K562 (cell line): ENCODE data around the gene NFYC. TPM values are rescaled to one million over a fixed set of nuclear protein-coding genes. Genes with fewer than 3 reads are reported as not detected.

Experiments used
- ATAC-seq: fragments of 200-7000 bp; cut with Tn5 transposase; 3 replicates; pipeline ENCODE4 v1.9.1; 2020; ENCODE audit warnings: moderate library complexity
- BruUV-seq: library from RNA; stranded (reverse); fragments of 400-500 nt; replicated peaks from 2 replicates; lab custom pipeline; 2021; lab: Mats Ljungman, UMichigan
- CTCF ChIA-PET: fragments of 300-600 bp; formaldehyde crosslinking; extraction: SDS; loops from one replicate; lab custom pipeline; 2021; ENCODE audit warnings: low intra/inter-chr PET ratio; lab: Yijun Ruan, JAX
- POLR2A ChIA-PET: fragments of 300-600, 350-650 bp; sonication (Branson Sonifier 250); formaldehyde crosslinking; extraction: SDS; loops from one replicate; lab custom pipeline; 2021; ENCODE audit warnings: antibody characterized with exemption, inconsistent platforms; lab: Yijun Ruan, JAX
- DNase-seq, 4 experiments: peaks; one replicate each; pipeline versions ENCODE4 v3.0.0 to v3.0.0-alpha.2; 2011 to 2018; ENCODE audit warnings: low spot score in 3 of 4, mixed read lengths in 3 of 4; ENCODE audit errors: extremely low read depth in 1 of 4
- FAIRE-seq: peaks from 2 replicates; lab custom pipeline; 2011; peaks lifted over from hg19 to GRCh38; lab: Jason Lieb, UNC
- H2AFZ ChIP-seq: 2 replicates; pipeline ENCODE4 v1.6.0; 2011; ENCODE audit warnings: low read depth, low read length, control low read depth, inconsistent platforms
- H3K27ac ChIP-seq: fragments of 200-600 bp; 3 replicates; pipeline ENCODE4 v1.8.0; 2011; ENCODE audit warnings: low read depth, mild to moderate bottlenecking, control low read depth, inconsistent platforms, low read length, moderate library complexity, mixed read lengths; ENCODE audit errors: extremely low read depth
- H3K27me3 ChIP-seq, 2 experiments: fragments of 300-600 bp in 1 of 2; 2 replicates in 1 of 2; 3 replicates in 1 of 2; pipeline versions ENCODE4 v1.6.0 to v1.8.0; 2011; ENCODE audit warnings: inconsistent platforms in 2 of 2, low read length in 2 of 2, mild to moderate bottlenecking in 1 of 2, mixed read lengths in 1 of 2, moderate library complexity in 1 of 2; ENCODE audit not compliant: control insufficient read depth in 2 of 2, insufficient read depth in 2 of 2
- H3K36me3 ChIP-seq: fragments of 300-600 bp; 3 replicates; pipeline ENCODE4 v1.8.0; 2011; ENCODE audit warnings: mild to moderate bottlenecking, low read length, inconsistent platforms; ENCODE audit not compliant: control insufficient read depth, insufficient read depth
- H3K4me1 ChIP-seq, 2 experiments: fragments of 200-600 bp in 1 of 2; replicated peaks in 1 of 2; 2 replicates in 1 of 2; 3 replicates in 1 of 2; pipeline versions ENCODE4 v1.5.1 to v1.8.0; 2011; ENCODE audit warnings: inconsistent platforms in 2 of 2, low read length in 2 of 2, mild to moderate bottlenecking in 1 of 2, mixed read lengths in 1 of 2, moderate library complexity in 1 of 2; ENCODE audit not compliant: control insufficient read depth in 2 of 2, insufficient read depth in 2 of 2
- H3K4me2 ChIP-seq: 2 replicates; pipeline ENCODE4 v1.6.1; 2011; ENCODE audit warnings: low read length, control low read depth, inconsistent platforms, mixed read lengths; ENCODE audit not compliant: insufficient read depth
- H3K4me3 ChIP-seq: fragments of 200-600 bp; sonication (generic), shearing (Covaris generic); 2 replicates; pipeline ENCODE4 v1.5.1; 2016; ENCODE audit warnings: control low read depth, inconsistent platforms
- H3K79me2 ChIP-seq: fragments of 200-600 bp; 3 replicates; pipeline ENCODE4 v1.8.0; 2011; ENCODE audit warnings: low read length, inconsistent platforms; ENCODE audit not compliant: control insufficient read depth, insufficient read depth
- H3K9ac ChIP-seq, 2 experiments: 2 replicates each; pipeline versions ENCODE4 v1.6.0 to v1.6.1; 2011; ENCODE audit warnings: low read depth in 2 of 2, low read length in 2 of 2, control low read depth in 1 of 2, inconsistent platforms in 1 of 2, mild to moderate bottlenecking in 1 of 2, mixed read lengths in 1 of 2; ENCODE audit not compliant: insufficient read depth in 1 of 2
- H3K9me1 ChIP-seq: one replicate; pipeline ENCODE4 v1.6.0; 2011; ENCODE audit warnings: inconsistent platforms, mild to moderate bottlenecking, low read length, moderate library complexity; ENCODE audit not compliant: control insufficient read depth, insufficient read depth
- H3K9me3 ChIP-seq: replicated peaks from 2 replicates; pipeline ENCODE4 v1.5.1; 2011; ENCODE audit warnings: low read depth, low read length, inconsistent platforms; ENCODE audit not compliant: control insufficient read depth, insufficient read depth
- H4K20me1 ChIP-seq: replicated peaks from 2 replicates; pipeline ENCODE4 v1.6.1; 2011; ENCODE audit warnings: low read length, inconsistent platforms, mixed read lengths; ENCODE audit not compliant: control insufficient read depth, insufficient read depth
- NONO ChIP-seq, 2 experiments: fragments of 200-400 bp in 1 of 2; fragments of 450-650 bp in 1 of 2; formaldehyde crosslinking in 1 of 2; IDR thresholded peaks; 2 replicates each; pipeline ENCODE4 v1.6.1; 2017; ENCODE audit warnings: low read depth in 2 of 2, mild to moderate bottlenecking in 2 of 2, moderate library complexity in 2 of 2, low read length in 1 of 2
- RBM25 ChIP-seq: fragments of 200-400 bp; formaldehyde crosslinking; IDR thresholded peaks from 2 replicates; pipeline ENCODE4 v1.6.1; 2018; ENCODE audit warnings: low read length, low read depth, moderate library complexity; ENCODE audit not compliant: severe bottlenecking
- WGBS: fragments of 100-300 bp; shearing (Covaris generic); methylation state at CpG from one replicate; pipeline ENCODE4 v1.1.6; 2016; ENCODE audit warnings: low coverage, mixed read lengths; ENCODE audit not compliant: insufficient coverage; ENCODE audit errors: missing lambda C conversion rate; 5-methylcytosine and 5-hydroxymethylcytosine counted together
- in situ Hi-C: fragments of 300-500 bp; cut with MboI; formaldehyde crosslinking; loops from 4 replicates; pipeline ENCODE4 v1.15.0; 2018; ENCODE audit warnings: inconsistent platforms, mixed read lengths
- intact Hi-C: fragments of 100-400 bp; cut with micrococcal nuclease; formaldehyde crosslinking; loops from 2 replicates; pipeline ENCODE4 v1.14.2; 2022
- polyA plus RNA-seq, 8 experiments: library from polyadenylated mRNA; depleted of rRNA in 4 of 8; stranded (reverse) in 5 of 8; unstranded in 3 of 8; fragments of >200 nt; fragmentation: Nextera tagmentation in 2 of 8; fragmentation: Illumina TruSeq in 1 of 8; extraction: Ambion mirVana in 2 of 8; extraction: Trizol in 1 of 8; gene quantifications; 2 replicates each; pipeline versions ENCODE4 v1.2.1 to v1.2.3, GENCODE V29; 2011 to 2014; ENCODE audit warnings: inconsistent platforms in 1 of 8, missing spikeins in 1 of 8
- total RNA-seq, 7 experiments: library from RNA; depleted of rRNA in 6 of 7; stranded (reverse); fragments of >200 nt in 6 of 7; fragmentation: Illumina TruSeq in 2 of 7; extraction: Trizol in 2 of 7; gene quantifications; 2 replicates each; pipeline versions ENCODE4 v1.2.1 to v1.2.3, GENCODE V29; 2011 to 2021; ENCODE audit warnings: low replicate concordance in 1 of 7

NFYC gene
- total and polyA plus RNA-seq, 9 of the 15 experiments (the other 6 are each of a cell fraction or from before 2014, with no cell fraction given), result 4.8 to 59.8 (median 41.1) TPM

- H4K20me1 ChIP-seq, result no peaks in the 10 kb centered on the region
- H3K4me3 ChIP-seq, result no peak overlapping the region
- FAIRE-seq (no peak), ATAC-seq (no peak), DNase-seq (peak in 1 of 4 experiments; percentile 41)
- H2AFZ ChIP-seq, result no peak overlapping the region
- TF ChIP-seq RBM25 (peak; percentile 81), NONO (IDR thresholded peaks at IDR 0.05; ENCODE audit: low read depth in 2 of 2, low read length in 1 of 2) (no peak)
- peaks cover 4 to 14% of the 10 kb centered on the region in 2 experiments for H3K4me1 ChIP-seq
- no peaks in the 10 kb centered on the region for H3K27me3 ChIP-seq
- no peak overlapping the region for H3K27ac ChIP-seq
- H3K9me1 ChIP-seq, result no peaks in the 10 kb centered on the region
- ChIA-PET CTCF (no interaction called here), POLR2A (no interaction called here)
- in situ Hi-C loops, result no loop called here
- no peaks in the 10 kb centered on the region for H3K36me3 ChIP-seq
- intact Hi-C loops, result no loop called here
- no TSS peak for BruUV-seq
- H3K9ac ChIP-seq, result no peak overlapping the region
- no peaks in the 10 kb centered on the region for H3K79me2 ChIP-seq
- H3K4me2 ChIP-seq, result no peak overlapping the region
- WGBS, result 60% methylated on average over 2 of the region's 2 CpGs
- H3K9me3 ChIP-seq, result peaks cover 4% of the 10 kb centered on the region; the same call in 1 of the 2 replicates
These were observed 85.9 kb downstream of the NFYC start for GRCh38 chr1:40777224-40777970.
